Erythroblast (primary cell): ENCODE measurements around the gene TMEM140.
"Not testable (repeated sequence)": the region's sequence is repeated elsewhere in the genome, so short reads cannot be mapped to it uniquely, and the experiment has no call there.

Experiments
- GATA1 ChIP-seq: IDR thresholded peaks from 2 replicates; pipeline ENCODE4 v1.6.1; 2011; ENCODE audit warnings: low read depth, mild to moderate bottlenecking, control low read depth, low read length, moderate library complexity
- POLR2A ChIP-seq: IDR thresholded peaks from 2 replicates; pipeline ENCODE4 v1.6.1; 2011; ENCODE audit warnings: mild to moderate bottlenecking, low read length

GRCh38 chr7:135170998-135171481 lies 23.2 kb downstream of the TMEM140 start:
- not testable (repeated sequence) for TF ChIP-seq POLR2A, GATA1
